UCSD-AML1 (cell line): ENCODE data around the gene GMDS.

Experiments
- DNase-seq: peaks from one replicate; lab custom pipeline; 2025; ENCODE audit not compliant: unreplicated experiment; lab: John Stamatoyannopoulos, UW

The GMDS gene

DNA sequence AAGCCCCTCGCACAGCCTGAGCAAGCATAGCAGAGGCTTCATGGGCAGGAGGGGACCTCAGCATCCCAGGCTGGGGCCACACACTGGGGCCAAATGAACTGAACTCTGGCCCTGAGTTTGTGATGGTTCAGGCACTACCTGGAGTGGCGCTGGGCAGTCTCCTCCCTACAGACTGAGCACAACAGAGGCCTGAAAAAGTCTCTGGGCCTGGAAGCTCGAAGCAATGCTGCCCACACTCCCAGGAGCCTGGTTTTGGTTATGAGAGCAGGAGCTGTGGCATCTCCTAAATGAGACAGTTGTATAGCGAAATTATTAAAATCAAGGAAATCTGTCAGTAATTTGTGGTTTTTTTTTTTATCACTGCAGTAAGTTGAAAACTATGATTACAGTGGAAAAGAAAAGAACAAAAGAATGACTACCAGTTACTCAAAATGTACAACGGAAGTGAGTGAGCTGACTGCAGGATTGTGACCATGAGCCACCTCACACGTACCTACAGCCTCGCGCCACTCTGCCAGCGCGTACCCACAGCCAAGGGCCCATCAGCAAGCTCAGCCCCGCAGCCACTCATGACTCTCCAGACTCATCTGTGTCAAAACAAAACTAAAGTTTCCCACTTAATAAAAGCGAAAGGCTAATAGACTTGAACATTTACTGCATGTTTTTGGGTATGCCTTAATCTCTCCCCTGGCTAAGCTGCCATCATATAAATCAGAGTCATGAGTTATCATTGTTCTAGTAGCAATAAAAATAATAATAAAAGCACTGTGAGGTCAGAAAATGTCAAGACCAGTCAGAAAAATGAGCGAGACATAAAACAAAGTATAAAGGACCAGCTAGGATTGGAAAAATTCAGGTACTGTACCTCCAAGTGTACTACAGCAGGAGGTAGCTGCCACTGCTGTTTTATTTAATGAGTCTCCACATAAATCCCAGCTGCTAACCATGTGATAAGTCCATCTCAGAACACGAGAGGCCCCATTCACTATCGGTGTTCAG lies 458.7 kb downstream of the GMDS start:
- DNase-seq = no peak

GRCh38 chr6:1784422-1784884 lies 461.0 kb downstream of the GMDS start:
- no peak for DNase-seq

GRCh38 chr6:1781817-1782184 lies 463.6 kb downstream of the GMDS start:
- no peak for DNase-seq

DNA sequence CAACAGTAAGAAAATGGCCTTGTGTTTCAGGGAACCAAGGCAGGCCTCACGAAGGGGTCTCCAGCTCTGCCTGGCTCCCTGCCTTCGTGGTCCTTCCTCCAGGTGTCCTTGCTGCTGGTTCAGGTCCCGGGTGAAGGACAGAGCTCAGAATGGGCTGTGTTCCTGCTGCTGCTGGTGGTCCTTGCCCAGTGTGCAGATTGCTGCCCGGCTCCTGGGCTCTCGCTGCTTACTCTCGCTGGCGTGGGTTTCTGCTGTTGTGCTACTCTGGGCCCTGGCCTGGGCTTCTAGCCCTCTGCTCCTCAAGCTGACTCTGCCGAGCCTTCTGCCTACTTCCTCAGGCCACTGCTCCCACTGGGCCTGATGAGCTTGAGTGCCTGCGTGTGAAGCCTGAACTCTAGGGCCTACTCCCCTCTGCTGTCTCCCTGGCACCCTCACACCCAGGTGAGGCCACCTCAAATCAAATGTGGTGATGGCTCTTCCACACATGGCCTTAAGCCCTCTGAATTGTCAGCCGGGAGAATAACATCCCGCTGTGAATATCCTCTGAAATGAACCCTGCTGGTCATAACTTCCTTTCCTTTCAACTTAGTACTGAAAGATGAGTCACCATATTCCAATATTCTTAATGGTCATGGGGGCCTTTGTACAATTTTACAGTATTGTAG lies 464.1 kb downstream of the GMDS start:
- no peak for DNase-seq

DNA sequence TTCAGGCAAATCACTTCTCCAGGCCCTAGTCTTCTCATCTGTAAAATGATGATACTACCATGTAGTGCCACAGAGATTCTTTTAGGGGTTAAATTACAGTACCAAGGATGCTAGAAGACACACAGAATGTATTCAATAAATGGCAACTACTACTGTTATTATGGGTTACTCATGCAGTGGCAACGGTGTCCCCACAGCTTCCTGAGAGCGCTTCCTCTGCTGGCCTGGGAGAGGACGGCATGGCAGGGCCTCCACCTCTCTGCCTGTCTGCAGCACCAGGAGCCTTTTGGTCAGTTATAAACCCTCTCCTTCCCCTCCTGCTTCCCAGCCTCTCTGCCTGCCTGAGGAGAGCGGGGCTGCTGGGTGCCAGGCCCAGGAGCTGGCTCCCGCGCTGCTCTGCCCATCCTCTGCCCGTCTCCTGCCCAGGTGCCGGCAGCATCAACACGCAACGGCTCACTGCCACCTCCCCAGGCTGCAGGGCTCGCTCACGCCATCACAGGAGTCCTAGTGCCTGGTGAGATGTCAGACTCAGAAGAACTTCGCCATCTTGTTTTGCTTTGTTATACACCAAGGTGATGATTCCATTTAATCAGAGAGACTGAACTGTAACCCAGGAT lies 465.0 kb downstream of the GMDS start:
- DNase-seq = peak; percentile 40

DNA sequence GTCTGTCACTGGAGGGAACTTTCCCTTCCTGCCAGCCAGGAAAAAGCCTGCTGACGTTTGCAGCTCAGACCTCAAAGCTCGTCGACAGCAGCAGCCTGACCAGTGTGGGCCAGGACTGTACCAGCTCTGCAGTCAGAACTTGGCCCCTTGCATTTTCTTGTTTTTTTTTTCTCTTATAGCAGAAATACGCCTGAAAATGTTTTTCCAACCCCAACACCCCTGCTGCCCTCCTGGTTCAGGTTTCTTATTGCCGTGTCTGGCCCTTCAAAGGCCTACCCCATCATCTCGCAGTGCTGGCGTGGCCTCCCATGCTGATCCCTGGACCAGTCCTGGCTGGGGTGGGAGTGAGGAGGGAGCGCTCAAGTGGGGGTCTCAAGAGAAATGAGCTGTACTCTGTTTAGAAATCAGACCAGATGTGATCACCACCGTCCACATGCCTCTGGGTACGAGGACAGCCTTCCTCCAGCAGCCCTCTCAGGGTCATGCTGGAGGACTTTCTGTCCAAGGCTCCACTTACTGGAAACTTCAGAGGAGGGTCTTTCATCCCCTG lies 466.6 kb downstream of the GMDS start:
- DNase-seq = no peak

- DNase-seq = no peak
Measured at GRCh38 chr6:1777921-1778685, 467.3 kb downstream of the GMDS start.

- no peak for DNase-seq
Measured at GRCh38 chr6:1775441-1775840, 470.0 kb downstream of the GMDS start.

DNA sequence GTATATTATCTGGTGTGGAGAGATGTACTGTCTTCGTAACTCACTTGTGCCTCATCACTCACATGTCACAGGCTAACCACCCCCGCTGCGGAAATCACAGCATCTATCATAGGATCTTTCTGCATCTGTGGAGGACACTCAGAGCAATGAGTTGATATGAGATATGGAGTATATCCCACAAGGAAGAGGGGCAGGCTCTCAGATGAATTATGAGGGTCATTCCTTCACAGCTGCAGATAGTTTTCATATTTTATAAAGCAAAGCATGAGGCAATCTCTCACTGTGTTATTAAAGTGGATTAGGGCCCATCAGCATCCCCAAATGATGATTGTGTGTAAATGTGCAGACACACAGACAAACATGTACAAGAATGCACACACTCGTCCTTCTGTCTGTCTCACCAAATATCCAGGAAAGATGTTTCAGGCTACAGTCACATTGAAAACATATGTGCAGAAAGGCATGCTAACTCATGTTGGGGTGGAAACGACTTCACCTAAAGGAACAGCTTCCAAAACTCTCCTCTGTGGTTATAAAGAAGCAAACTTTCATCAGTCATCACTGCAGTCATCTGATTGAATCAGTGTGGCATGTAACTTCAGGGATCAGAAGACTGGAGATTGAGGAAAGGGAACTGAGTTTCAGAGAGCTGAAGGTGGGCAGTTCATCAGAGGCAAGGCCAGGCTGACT lies 471.0 kb downstream of the GMDS start:
- no peak for DNase-seq

DNA sequence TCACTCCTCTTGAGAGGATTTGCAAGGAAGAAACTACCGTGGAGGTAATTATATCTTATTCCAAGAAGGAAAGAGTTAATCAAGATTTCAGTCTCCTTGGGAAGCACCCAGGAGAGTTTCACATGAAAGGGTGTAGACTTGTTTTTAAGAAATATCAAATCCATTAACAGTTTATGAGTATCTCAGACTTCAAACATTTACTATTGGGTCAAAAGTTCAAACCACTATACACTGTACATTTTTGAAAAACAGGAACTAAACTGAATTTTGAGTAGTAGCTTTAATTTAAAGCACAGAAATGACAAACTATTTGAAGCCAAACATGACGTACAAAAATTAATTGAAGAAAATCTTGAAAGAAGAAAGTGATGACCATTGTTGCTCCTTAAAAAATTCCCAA lies 471.7 kb downstream of the GMDS start:
- DNase-seq = no peak

DNA sequence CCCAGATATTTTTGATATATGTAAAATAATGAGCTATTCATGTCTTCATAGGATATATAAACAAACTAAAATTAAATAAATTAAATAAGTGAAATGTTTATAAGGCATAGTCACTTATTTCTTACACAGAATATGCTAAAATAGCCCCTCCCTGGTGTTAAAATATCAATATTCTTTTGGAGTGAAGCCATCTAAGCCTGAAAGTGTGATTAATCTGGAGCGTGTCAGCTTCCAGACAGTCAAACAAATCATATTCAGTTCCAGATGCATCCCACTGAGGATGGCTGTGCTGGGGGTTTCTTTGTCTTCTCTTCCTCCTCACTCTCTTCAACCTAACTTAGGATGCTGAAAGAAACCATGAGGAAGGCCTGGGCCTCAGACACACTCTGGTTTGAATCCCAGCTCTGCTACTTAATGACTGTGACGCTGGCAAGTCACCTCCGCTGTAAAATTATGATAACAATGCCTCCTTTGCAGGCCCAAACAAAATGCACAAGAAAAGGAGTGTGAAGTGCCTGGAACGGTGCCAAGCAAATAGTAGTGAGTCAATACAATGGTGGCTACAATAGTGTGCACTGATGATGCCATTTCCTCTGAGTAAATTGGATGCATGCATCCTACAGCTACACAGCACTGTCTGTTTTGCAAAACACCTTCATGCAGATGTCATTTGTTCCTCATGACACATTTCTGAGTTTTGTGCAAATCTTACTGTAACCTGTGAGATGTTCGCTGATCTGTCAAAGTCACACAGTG lies 474.3 kb downstream of the GMDS start:
- no peak for DNase-seq

DNA sequence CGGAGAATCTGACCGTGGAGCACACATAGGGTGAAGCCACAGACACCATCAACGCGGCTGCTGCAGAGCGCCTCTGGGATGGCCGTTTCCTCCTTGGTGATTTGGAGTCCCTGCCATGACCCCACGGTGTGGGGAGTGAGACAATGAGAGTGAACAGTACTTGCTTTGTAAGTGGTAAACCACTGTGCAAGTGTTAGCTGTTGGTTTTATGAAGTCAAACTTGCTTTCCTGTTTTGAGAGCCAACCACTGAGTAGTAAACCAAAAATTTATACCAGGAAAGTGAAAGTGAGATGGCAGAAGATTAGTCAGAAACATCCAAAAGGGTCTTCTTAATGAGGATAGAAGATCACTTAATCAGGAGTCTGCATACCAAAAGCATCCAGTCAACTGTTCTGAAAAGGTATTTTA lies 475.0 kb downstream of the GMDS start:
- no peak for DNase-seq

- DNase-seq = no peak
Measured at GRCh38 chr6:1767481-1768246, 477.7 kb downstream of the GMDS start.

GRCh38 chr6:1766654-1767053 lies 478.8 kb downstream of the GMDS start:
- DNase-seq = no peak

DNA sequence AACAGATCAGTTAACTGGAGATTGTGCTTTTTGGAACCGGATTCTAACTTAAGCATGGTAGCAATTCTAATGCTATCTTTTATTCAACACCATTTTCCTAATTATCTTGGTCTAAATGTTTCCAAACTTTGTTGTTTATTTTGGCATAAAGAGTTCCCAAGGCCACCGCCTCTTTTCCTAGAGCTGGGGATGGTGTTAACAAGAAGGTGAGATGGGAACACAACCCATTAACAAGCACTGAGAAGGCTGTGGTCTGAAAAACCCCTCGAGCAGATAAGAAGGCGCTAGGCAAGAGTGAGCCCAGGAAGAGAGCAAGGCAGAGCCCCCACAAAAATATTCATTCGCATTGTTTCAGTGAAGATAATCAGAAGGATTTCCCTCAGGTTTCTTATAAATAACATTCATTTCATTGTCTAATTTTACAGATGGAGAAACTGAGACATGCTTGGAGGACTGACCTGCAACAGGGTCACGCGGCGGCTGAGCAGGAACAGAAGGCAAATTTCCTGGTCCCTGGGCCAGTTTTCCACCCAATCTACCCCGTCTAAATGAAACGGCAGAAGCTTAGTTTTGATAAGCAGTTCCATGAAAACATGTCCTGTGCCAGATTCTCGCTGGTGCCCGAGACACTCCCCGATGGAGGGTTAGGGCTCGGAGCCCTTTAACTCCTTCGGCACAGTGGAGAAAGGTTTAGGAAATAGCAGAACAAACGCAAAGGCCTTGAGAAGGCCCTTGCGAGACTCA lies 480.1 kb downstream of the GMDS start:
- no peak for DNase-seq

GRCh38 chr6:1764397-1764987 lies 480.9 kb downstream of the GMDS start:
- no peak for DNase-seq

DNA sequence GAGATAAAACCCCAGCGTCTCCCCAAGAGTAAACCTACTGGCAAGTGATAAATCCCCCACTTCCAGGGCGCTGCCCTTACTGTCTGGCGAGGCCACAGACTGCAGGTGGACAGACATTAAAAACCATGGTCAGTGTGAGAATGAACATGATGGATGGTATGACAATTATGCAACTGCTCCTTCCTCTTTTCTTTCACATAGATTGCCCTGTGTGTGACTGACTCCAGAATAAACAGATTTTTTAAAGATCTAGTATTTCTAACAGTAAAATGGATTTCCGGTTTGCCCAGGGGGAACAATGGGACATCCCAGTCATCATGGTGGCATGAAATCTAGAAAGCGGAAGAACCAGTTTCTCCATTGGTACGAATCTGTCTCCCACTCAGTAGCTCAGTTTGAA lies 482.0 kb downstream of the GMDS start:
- no peak for DNase-seq

DNA sequence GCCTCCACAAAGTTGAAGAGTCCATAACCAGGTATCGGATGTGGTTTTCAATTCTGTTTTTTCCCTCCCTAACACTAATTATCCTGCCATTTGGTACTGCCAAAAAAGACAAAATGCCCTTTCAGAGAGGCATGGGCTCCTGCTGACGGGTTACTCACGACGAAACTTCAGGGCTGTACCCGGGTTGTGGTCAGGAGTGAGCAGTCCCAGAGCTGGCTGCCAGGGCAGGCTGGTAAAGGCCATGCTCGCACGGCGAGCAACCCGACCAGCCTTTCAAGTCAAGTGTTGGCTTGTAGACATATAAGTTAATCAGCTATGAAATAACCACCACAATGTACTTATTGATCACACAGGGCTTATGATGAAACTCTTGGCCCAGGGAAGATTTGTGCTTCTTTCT lies 483.2 kb downstream of the GMDS start:
- no peak for DNase-seq
